ENCODE measurements around the gene DNAJB7.
"Not testable (repeated sequence)": the region's sequence is repeated elsewhere in the genome, so short reads cannot be mapped to it uniquely, and the experiment has no call there.

Gene DNAJB7

DNA sequence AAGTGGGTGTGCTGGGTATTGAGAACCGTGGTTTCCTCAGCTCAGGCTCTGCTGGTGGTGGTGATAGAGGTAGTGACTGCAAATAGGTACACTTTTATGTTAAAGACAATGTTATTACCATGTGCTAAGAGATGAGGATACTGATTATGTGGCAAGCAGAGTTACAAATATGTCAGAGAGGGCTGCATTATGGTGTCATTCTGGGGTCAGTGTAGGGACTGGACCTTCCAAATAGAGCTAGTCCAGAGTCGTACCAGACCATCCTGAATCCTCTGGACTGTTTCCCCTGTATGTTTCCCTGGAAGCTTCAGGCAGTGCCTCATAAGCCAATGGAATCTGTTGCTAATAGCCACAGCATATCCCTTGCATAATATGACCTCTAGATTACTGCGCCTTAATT is at the start of gene DNAJB7:
DNAJB7 (minus strand) TSS at position 101 of the 400 bp plus-strand sequence. CDS start 119 bp downstream, outside the sequence.
- DNase-seq, result no peak

DNA sequence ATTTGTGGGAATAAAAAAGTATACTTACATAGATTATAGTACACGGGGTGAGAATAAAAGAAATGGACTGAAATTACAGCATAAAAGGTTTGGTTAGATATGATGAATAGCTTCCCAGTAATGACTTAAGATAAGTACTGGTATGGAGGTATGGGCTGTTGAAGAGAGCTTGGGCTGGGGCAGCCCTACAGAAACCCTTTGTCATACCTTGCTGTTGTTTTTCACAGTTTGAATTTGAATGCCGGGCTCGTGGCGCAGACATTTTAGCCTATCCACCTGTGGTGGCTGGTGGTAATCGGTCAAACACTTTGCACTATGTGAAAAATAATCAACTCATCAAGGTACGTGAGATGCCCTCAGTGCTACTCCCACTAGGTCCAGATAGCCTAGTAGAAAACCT is 47.0 kb upstream of the DNAJB7 start:
- DNase-seq, result no peak

DNA sequence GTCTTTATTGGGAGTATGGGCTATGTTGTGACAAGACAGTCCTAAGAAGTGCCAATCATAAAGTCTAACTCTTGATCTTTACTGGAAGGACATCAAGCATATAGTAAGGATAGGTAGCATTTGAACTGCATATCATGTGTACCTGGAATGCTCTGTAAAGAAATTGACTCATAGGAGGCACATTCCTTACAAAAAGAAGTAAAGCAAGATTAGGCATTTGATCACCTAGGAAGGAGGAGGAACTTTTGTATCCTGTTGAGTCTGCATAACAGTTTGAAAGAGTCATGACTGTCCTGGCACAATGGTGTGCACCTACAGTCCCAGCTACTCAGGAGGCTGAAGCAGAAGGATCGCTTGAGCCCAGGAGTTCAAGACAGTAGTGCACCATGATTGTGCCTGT is 42.2 kb upstream of the DNAJB7 start:
- DNase-seq, result no peak

DNA sequence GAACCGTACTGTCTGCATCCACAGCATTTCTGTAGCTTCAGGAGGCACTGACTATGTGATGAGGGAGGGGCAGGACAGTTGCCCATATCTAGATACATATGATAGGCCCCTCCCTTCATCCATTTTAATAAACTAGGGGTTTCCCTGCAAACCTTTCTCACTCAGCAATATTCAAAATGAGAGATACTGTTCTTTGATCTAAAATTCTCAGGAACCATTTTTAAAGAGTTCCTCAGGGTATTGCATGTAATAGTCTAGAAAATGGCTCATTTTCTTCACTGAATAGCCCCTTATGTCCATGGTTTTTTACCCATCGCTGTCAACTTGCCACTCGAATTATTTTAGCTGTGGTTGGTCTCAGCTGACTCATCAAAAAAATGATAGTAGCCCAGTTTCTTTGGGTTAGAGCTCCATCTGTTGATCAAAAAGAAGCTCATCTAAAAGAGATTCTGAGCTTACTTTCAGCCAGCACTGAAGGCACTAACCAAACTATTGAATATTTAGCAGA is 37.0 kb upstream of the DNAJB7 start:
- no peak for DNase-seq

DNA sequence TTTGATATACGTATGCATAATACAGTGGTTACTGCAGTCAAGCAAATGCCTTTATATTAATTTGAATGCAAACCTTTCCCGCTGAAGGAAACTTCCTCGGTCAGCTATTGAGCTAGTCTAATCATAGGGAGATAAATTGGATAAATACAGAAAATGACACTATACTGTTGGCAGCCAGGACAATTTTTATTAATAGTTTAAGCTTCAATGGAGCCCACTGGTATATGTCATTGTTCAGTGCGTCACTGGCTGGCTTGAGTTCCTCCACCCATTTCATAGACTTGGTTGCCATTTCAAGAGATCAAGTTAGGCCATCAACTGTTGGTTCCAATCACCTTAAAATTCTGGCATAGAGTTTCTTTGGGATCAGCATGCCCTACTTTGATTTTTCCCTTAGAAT is 32.5 kb upstream of the DNAJB7 start:
- DNase-seq, result no peak

DNA sequence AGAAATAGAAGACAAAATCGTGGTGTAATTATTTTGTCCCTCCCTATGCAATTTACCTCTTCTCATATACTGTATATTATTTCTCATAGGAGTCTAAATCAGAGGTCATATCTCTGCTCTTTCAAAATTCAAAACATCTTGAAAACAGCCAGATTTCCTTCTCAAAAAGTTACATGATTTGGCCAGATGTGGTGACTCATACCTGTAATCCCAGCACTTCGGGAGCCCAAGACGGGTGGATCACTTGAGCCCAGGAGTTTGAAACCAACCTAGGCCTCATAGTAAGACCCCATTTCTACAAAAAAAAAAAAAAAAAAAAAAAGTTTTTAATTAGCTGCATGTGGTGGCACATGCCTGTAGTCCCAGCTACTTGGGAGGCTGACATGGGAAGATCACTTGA is 29.0 kb upstream of the DNAJB7 start:
- DNase-seq, result no peak

DNA sequence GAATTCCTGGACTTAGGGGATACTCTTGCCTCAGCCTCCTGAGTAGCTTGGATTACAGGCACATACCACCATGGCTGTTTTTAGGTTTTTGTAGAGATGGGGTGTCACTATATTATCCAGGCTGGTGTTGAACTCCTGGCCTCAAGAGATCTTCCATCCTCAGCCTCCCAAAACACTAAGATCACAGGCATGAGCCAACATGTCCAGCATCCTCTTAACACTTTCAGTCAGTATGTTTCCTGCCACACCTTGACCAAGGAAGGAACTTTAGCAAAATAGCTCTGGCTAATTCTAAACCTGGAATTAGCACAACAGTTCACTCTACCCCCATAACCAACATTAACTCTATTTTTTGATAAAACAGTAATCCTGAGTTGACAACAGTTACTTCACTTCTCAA is 27.2 kb upstream of the DNAJB7 start:
- DNase-seq, result no peak

DNA sequence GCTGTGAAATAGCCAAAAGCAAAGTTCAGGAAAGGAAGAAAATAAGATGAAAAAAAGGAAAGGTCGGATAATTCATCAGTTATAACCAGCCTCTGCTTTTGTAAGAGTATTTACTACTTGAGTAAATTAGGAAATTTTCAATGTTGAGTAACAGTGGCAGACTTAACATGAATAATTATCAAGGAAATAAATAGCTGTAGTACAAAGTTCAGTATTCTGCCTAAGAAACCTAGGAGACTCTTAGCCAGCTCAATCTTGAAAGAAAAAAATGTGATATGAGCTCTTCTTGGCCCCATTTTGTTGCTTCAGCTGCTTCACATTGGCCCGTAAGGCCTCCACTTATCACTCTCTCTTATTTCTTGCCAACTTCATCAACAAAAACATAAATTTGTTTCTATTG is 17.0 kb upstream of the DNAJB7 start:
- no peak for DNase-seq

DNA sequence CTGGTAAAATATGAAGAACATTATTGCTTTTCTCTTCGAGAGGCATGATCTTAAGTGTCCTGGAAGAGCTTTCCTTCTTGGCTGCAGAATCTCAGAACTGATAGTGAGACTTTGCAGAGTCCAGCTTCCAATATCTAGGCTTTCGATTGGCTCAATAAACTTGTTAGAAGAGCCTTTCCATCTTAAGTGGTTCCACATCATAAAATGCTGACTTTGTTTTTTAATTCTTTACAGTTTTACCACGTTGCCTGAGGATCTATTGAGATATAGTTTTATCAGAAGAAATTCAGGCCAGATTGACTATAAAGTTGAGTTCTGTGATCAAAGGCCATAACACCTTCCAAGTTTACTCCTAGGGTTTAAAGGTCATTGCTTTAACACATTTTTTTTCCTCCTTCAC is 15.6 kb upstream of the DNAJB7 start:
- DNase-seq, result no peak

DNA sequence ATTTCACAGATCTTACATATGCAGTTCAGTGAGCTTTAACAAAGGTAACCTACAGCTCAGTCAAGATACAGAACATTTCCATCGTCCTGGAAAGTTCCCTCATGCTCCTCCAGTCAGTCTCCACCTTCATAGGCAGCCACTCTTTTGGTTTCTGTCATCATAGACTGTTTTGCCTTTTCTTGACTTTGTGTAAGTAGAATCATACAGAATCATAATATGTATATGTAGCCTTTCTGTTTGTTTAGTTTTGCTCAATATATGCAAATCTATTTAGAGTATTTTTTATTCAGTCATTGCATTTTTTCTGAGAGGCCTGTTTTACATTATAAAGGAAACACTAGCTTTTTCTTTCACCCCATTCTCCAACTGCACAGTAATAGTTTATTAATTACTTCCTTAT is 15.0 kb upstream of the DNAJB7 start:
- DNase-seq, result no peak

DNA sequence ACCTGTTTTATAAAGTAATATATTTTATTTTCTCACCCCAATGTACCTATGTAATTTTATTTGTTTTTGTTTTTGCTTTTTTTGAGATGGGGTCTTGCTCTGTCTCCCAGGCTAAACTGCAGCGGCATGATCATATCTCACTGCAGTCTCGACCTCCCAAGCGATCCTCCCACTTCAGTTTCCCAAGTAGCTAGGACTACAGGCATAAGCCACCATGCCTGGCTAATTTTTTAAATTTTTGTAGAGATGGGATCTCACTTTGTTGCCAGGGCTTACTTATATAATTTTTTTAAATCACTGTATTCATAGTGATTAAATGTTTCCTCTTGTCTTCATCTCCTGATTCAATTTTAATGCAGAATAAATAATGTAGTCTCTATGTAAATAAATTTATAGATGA is 13.2 kb upstream of the DNAJB7 start:
- no peak for DNase-seq

DNA sequence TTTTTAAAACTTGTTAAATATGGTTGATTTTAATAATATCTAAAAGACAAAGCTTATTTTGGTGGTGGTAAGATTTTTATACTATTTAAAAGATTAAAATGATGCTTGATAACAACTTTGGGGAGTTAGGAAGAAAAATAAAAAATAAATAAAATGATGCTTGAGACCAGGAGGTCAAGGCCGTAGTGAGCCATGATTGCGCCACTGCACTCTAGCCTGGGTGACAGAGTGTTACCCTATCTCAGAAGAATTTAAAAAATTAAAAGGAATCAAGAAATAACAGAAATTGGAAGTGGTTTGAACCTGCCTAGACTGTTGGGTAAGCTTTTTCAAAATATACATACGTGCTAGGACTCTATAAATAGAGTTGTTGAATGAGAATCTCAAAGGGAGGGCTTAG is 12.1 kb upstream of the DNAJB7 start:
- no peak for DNase-seq

DNA sequence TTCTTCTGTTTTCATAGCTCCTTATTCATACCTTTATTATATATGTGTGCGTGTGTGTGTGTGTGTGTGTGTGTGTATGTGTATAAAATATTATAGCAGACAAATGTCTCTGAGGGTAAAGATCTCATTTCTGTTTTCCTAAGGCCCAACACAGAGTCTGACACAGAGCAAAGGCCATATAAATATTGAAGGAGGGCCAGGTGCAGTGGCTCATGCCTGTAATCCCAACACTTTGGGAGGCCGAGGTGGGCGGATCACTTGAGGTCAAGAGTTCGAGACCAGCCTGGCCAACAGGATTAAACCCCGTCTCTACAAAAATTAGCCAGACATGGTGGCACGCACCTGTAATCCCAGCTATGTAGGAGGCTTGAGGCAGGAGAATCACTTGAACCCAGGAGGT is 6.5 kb upstream of the DNAJB7 start:
- not testable (repeated sequence) for DNase-seq

DNA sequence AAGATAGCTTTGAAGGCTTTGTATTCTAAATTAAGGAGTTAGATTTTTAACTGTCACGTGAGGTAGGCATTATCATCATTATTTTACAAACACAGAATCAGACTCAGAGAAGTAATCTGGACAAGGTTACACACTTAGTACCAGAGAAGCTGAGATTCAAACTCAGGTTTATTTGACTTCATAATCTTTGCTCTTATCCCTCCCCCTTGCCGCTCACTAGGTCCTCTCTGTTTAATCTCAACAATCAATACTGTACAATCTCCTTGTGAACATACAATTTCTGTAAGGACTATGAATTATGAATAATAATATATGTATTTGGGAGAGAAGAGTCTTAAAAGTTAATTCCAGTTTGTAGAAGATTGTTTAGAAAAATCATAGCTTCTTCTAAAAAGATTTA is 5.2 kb upstream of the DNAJB7 start:
- DNase-seq, result no peak

DNA sequence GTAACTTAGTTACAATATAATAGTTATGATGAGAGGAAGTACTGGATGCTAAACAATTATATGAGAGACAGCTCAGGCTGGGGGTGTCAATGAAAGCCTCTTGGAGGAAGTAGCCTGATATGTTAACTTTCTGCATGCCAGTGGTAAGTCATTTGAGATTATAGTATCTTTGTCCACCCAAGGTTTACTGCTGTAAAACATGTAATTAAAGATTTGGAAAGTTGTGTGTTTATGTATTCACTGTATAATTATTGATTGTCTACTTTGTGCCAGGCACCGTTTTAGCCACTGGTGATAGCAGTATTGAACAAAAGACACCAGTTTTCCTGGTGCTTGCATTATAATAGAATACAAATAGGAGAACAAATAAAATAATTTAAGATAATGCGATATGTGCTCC is 624 bp upstream of the DNAJB7 start:
- no peak for DNase-seq

DNA sequence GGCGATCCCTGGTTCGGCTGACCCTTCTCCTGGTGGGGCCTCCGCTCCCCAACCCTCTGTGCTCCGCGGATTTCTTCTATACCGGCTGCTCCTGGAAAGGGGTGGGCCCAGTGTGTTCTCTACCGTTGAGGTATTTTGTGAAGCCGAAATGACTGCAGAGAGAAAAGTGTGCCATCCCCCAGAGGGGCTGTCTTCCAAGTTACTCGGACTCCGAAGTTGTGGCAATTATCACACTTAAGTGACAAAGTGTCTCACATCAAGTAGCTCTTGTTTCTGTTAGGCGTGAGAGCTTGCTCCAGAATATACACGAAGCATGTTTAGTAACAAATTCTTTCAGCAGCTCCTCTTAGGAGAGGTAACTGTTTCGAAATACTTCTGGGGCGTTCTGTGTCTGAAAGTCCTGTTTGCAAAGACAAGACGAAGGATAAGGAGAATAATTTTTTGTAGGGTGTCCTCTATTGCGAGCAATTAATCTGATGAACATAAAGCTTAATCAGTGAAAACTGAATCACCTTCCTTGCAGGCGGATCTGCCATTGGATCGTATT is 4.5 kb downstream of the DNAJB7 start:
- DNase-seq, result no peak

DNA sequence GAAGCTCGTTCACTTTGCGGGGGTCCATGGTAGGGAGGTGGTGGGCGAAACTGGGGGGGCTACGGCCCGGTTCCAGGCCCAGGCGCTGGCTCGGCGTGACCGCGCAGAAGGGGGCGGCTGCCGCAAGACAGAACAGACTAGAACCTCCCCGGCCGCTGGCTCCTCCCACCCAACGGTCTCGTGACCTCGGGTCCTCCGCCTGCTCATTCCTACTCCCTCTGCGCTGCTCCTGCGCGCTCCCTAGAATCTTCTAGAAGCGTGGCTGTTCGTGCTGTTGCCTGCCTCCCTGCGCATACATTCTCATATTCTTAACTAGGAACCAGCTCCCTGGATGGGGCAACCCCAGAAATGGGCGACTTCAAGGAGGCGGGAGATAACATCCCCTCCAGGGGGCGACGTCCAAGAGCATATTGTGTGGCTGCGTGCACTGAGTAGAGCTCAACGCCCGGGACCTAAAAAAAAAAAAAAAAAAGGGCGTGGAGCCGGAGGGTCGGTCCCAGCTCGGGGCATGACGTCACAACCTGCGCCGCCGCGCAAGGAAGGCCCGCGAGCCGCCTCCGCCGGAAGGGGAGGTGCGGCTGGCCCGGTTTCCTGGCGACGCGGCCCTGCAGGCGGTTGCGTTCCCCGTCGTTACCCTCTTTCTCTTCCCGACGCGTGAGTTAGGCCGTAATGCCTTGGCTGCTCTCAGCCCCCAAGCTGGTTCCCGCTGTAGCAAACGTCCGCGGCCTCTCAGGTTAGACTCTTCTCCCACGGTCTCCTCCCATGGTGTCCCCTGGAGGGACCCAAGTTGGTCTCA is 5.2 kb downstream of the DNAJB7 start, which contains the start of the genes ST13 and XPNPEP3:
ST13 (minus strand) TSS at position 127 of the 796 bp plus-strand sequence; CDS start at position 28, 99 bp downstream.
XPNPEP3 (plus strand) TSS at position 636 of the 796 bp plus-strand sequence; CDS start at position 670, 34 bp downstream.
- peak; percentile 87 for DNase-seq

DNA sequence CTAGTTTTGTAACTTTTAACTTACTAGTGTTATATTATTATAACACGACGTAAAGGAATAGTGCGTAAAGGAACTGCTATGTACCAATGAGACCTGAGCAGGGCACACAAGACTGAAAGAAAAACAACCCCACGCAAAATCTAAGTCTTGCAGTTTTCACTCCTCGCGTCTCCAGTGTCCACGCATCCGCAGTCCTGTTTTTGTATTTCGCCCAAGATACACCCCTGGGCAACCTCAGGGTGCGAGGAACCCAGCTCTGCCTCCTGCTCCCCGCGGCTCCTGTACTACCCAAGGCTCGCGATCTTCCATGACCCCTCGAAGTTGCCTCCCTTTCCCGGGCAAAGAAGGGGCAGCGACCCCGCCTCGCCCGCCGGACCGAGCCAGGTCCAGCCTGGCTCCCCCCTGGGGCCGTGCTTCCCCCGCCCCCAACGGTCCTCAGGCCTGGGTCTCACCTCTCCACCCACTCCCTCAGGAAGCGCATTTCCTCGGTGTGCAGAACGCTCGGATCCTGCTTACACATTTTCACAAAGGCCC is 5.9 kb downstream of the DNAJB7 start:
- no peak for DNase-seq

DNA sequence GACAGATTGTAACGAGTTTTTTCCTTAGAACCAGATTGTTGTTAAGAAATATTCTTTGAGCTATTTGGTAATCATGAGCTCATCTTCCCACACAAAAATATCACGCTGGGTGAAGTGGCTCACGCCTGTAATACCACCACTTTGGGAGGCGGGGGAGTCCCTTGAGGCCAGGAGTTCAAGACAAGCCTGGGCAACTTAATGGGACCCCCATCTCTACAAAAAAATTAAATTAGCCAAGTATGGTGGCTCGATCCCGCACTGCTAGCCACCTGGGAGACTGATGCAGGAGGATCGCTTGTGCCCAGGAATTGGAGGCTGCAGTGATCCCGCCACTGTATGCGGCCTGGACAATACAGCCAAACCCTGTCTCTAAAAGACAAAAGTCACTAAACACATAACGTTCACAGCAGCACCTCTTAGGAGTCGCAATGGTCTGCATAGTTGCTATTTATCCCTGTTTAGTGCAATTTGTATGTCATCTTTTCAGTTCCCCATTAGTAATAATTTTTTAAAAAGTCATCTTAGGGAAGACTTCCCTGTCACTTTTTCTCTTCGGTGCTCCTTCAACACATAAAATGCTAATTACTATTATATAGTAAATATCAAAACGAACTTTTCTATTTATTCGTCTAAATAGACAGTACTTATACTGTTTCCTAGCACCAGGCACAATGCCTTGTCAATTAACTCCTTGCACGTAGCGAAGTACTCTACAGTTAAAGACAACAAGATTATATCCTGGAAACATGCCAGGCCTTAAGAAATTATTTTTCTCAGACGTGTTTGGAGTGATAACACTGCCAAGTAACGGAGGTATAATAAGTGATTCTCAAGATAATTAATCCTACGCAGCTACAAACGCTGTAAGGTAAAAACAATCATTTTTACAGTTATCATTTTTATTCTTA is 6.6 kb downstream of the DNAJB7 start:
- DNase-seq, result no peak

DNA sequence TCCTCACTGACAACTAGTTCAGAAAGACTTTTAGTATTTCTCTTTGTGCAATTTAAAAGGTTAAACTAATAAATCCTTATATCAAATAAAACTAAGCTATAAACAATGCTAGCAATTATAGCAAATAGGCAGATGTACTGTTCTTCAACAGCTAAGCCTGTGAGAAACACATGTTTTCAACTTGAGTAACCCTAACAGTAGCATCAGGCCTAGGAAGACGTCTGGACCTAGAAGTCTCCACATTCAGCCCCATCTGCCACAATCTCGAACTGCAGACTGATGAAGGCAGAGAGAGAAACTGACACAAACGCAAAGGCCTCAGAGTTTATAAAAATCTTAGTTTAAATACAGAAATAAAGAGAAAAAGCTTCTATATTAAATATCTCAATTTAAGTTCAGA is 8.0 kb downstream of the DNAJB7 start:
- no peak for DNase-seq

DNA sequence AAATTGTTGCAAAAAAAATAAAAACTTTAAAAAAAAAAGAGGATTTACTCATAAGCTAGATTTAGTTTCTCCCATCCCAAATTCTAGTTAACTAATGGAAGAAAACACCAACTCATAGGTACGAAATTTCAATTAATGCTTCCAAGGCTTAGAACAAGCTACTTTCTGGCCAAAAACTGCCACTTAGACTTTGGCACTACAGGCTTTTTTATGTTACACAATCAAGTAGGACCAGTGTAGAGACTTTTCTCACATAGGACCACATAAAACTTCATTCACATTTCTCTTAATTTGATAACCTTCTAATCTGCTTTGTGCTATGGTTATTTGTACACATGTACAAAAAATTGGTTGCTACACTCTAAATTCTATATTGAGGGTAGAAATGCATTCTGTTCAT is 8.6 kb downstream of the DNAJB7 start:
- no peak for DNase-seq

DNA sequence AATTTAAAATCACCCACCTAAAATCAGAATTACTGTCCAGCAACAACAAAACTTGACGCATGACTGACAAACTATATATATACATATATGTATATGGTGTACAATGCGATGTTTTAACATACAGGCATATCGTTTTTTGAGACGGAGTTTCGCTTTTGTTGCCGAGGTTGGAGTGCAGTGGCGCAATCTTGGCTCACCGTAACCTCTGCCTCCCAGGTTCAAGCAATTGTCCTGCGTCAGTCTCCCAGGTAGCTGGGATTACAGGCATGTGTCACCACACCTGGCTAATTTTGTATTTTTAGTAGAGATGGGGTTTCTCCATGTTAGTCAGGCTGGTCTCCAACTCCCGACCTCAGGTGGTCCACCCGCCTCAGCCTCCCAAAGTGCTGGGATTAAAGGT is 16.1 kb downstream of the DNAJB7 start:
- not testable (repeated sequence) for DNase-seq

DNA sequence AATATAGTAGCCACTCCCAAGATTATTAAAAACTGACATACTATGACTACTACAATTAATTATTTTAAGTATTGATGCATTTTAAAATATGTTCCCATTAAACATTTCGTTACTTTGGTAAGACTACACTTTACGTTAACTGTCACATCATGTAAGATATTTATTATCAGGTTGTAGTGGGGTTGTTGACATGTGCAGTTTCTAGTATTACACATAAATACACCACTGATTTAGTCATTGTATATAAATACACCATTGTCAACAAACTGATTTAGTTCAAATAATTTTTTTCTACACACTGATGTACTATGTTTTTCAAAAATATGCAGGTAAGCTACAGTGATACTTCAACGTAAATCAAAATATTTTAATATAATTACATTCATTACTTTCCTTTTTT is 17.0 kb downstream of the DNAJB7 start:
- no peak for DNase-seq
